GM19452 (cell line): ENCODE results near the gene AP5S1.

Experiments
- ATAC-seq: cut with Tn5 transposase; IDR thresholded peaks from one replicate; pipeline ENCODE4 v1.9.1; 2021; ENCODE audit not compliant: unreplicated experiment

The AP5S1 gene

DNA sequence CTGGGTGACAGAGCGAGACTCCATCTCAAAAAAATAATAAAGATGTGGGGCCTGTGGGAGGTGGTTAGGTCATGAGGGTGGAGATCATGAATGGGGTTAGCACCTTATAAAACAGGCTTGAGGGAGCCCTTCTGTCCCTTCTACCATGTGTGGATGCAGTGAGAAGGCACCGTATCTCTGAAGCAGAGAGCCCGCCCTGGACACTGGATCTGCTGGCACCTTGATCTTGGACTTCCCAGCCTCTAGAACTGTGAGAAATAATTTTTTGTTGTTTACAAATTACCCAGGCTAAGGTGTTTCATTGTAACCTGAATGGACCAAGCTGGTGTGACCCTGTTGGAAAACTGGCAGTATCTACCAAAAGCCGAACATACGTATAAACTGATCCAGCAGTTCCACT is 53.2 kb downstream of the AP5S1 start:
- no peak for ATAC-seq

- ATAC-seq, result no peak
These were observed 54.0 kb downstream of the AP5S1 start for GRCh38 chr20:3874194-3874844.

DNA sequence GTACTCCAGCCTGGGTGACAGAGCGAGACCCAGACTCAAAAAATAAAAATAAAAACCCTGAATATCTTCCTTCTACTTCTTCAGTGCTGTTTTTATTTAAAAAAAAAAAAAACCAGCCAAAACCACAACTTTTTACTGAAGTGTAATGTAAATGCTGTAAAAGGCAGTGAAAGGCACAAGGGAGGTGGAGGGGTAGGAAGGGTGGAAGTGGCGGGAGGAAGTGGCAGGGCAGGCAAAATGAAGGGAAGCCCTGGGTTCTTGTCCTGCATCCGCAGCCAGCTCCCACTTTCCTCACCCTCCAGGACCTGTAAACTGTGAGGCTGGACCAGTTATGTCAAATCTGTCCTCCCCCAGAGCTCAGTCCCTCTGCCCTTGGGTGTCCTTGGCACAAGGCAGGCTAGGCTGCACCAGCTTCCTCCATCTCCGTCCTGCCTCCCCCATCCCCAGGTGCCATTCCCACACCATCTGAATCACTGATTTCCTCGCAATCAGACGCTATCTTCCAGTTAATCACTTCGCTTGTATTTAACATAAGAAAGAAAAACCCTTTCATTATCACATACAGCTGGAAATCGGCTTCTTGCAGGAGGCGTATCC is 55.1 kb downstream of the AP5S1 start:
- no peak for ATAC-seq

DNA sequence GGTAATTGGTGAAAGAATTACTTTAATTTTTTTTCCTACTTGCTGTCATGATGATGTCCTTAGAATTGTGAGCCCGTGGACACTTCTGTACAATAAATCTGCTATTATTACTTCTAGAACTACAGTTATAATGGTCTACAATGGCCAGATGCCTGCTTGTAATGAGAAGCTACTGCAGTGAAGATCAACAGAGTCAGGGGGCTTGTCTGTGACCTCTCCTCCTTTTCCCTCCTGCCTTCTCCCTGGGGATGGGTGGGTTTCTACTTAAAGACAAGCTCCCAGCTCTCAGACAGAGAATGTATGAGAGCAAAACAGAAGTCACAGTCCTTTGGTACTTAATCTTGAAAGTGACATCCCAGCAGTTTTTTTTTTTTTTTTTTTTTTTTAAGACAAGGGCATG is 55.7 kb downstream of the AP5S1 start:
- ATAC-seq, result no peak

DNA sequence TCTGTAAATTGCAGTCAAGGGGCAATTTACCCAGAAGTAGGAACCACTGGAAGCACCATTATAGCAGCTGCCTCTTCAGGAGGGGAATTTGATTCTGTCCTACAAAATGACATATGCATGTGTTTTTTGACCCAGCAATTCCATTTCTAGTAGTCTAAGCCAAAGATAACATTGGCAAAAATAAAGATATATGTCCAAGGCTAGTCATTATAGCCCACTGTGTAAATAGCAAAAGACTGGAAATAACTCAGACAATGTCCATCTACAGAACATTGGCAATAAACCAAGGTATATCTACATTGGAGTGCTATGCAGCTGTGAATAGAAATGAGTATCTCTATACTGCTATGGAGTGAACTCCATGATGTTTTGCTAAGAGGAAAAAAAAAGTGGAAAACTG is 56.3 kb downstream of the AP5S1 start:
- no peak for ATAC-seq
